Activated T-helper 1 cell treated with anti-CD3 and anti-CD28 coated beads, Interleukin-2, amount 50 U/mL, for 16 hours (primary cell): ENCODE measurements around the gene BDKRB2.
"Not testable (repeated sequence)": the region's sequence is repeated elsewhere in the genome, so short reads cannot be mapped to it uniquely, and the experiment has no call there.

Experiments
- DNase-seq, 2 donors: peaks; one replicate each; pipeline ENCODE4 v3.0.0-alpha.2; 2020; ENCODE audit warnings: low read depth in 1 of 2, low spot score in 1 of 2

BDKRB2 gene

GRCh38 chr14:96221841-96222240 is 17.2 kb downstream of the BDKRB2 start:
- DNase-seq: no peak

GRCh38 chr14:96224480-96225096 is 19.9 kb downstream of the BDKRB2 start:
- no peak for DNase-seq

DNA sequence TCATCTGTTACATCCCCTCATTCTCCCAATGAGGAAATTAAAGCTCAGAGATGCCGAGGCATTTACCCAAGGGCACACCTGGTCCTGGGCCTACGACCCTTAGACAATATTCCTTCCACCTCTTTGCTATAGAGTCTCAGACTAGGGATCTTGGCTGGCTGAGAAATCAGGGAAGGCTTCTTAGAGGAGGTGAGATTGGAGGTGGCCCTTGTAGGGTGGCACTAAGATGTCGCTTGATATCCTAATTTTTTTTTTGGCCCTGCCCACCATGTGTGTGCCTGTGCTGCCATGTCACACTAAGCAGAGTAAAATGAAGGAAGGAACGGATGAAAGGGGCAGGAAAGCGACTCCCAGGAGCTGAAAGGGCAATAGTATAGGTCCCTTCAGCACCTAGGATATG is 20.6 kb downstream of the BDKRB2 start:
- no peak for DNase-seq

DNA sequence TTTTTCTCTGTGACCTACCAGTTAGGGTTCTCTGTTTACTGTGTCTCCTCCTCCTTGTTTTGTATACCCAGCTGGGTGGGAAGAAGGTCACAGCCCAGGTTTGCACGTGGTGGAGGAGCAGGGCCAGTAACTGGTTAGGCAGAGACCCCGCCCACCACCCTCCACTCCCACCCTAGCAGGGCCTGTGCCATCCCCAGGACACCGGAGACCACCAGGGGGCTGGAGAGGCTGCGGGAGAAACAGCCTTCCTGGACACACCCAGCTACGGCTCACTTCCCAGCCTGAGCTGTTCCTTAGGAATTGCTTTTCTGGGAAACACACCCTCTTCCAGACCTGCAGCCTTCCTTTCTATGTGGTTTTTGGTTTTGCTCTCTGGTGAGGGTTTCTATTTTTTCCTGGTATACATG is 21.1 kb downstream of the BDKRB2 start:
- DNase-seq: no peak

GRCh38 chr14:96227428-96227827 is 22.8 kb downstream of the BDKRB2 start:
- no peak for DNase-seq

- DNase-seq: no peak
These were observed 24.7 kb downstream of the BDKRB2 start for GRCh38 chr14:96229315-96229714.

- no peak for DNase-seq
These were observed 26.4 kb downstream of the BDKRB2 start for GRCh38 chr14:96231056-96231455.

DNA sequence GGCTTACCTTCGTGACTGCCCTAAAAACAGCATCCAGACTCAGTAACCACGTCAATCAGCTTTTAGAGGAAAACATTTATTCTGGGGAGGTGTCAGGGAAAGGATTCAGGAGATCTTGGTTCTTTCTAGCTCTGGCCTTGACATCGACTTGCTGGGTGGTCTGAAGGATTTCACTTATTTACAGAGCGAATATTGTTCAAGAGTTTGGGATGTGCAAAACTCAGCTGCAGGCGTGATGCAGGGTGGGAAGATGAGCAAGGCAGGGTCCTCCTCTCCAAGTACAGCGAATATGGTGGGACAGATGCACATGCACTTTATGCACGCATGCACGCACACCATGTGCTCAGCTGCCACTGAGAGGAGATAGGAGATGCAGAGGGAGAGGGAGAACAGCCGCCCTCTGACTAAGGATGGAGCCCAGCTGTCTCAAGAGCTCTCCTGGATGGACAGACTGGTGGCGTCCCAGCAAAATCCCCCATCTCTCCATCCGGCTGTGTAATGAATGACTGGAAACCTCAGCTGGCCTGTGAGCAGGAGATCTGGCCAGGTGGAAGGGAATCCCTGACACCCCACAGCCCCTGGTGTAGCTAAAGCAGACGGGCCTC is 27.0 kb downstream of the BDKRB2 start:
- no peak for DNase-seq

DNA sequence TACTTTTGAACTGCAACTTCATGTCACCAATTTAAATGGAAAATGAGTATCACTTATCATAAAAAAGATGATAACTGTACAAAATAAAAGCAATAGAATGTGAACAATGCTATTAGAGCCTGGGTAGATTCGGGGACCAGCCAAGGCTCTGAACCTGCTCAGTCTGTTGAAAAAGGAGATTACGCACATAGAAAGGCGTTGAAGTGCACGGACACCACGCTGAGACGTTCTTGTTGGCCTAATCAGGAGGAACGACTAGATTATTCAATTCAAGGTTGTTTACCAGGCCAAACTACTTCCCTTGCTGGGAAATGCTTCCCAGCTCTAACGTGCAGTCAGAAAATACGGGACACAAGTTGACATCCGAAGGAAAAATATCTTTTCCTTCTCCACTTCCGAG is 27.9 kb downstream of the BDKRB2 start:
- no peak for DNase-seq

GRCh38 chr14:96233661-96234060 is 29.0 kb downstream of the BDKRB2 start:
- DNase-seq: no peak

- no peak for DNase-seq
These were observed 30.8 kb downstream of the BDKRB2 start for GRCh38 chr14:96235426-96235825.

DNA sequence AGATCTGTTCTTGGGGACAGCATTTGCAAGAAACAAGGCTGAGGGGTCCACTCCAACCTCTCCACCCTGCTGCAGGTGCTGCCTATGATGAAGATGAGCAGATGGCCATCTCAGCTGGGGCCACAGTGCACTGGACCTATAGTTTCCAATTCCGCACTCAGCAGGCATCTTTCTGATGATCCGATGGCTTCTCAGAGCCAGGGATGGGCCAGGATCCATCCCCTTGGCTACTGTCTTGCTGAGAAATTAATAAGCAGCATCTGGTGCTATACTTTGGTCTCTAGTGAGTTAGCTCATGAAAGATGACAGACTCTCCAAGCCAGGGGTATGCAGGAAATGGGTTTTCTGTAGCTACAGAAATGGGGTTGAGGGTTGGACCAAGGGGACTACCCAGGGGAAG is 33.0 kb downstream of the BDKRB2 start:
- no peak for DNase-seq

GRCh38 chr14:96238676-96239265 is 34.1 kb downstream of the BDKRB2 start:
- DNase-seq: no peak

DNA sequence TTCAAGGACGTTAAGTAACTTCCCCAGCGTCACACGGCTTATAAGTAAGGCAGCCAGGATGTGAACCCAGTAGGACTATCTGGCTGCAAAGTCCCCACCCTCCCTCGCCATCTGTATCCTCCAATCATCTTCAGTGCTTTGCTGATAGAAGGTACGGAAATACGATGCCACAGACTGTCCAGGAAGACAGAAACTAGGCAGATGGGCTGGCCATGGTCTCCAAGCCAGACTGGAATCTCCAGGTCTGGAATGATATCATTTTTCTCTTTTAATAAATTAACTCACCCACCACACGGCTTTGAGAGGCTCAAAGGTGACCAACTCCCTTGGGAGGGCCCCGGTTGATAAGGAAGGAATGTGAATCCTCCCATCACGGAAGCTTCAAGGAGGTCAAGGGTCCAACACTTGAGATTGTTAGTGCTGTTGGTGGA is 35.1 kb downstream of the BDKRB2 start:
- no peak for DNase-seq

GRCh38 chr14:96240641-96241040 is 36.0 kb downstream of the BDKRB2 start:
- DNase-seq: no peak

DNA sequence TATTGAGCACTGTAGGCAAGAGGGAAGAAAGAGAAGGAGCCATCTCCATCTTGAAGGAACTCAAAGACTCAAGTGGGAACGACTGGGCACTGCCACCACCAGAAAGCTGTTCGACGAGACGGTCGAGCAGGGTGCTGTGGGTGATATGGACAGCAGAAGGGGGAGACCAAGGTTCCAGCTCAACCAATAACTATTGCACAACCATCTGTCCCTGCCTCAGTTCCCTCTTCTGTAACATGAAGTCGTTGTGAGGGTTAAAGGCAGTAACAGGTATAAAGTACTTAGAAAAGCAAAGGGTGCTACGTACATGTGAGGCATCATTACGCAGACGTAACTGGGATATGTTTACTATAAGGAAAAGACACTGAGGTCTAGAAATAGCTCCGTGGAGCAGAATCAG is 37.5 kb downstream of the BDKRB2 start:
- DNase-seq: no peak

- DNase-seq: no peak
These were observed 39.1 kb downstream of the BDKRB2 start for GRCh38 chr14:96243785-96244184.

DNA sequence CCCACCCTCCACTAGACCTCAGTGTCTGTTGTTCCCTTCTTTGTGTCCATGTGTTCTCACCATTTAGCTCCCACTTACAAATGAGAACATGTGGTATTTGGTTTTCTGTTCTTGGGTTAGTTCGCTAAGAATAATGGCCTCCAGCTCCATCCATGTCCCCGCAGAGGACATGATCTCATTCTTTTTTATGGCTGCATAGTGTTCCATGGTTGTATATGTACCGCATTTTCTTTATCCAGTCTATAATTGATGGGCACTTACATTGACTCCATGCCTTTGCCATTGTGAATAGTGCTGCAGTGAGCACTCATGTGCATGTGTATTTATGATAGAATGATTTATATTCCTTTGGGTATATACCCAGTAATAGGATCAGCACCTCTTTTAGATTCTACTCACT is 40.4 kb downstream of the BDKRB2 start:
- not testable (repeated sequence) for DNase-seq

DNA sequence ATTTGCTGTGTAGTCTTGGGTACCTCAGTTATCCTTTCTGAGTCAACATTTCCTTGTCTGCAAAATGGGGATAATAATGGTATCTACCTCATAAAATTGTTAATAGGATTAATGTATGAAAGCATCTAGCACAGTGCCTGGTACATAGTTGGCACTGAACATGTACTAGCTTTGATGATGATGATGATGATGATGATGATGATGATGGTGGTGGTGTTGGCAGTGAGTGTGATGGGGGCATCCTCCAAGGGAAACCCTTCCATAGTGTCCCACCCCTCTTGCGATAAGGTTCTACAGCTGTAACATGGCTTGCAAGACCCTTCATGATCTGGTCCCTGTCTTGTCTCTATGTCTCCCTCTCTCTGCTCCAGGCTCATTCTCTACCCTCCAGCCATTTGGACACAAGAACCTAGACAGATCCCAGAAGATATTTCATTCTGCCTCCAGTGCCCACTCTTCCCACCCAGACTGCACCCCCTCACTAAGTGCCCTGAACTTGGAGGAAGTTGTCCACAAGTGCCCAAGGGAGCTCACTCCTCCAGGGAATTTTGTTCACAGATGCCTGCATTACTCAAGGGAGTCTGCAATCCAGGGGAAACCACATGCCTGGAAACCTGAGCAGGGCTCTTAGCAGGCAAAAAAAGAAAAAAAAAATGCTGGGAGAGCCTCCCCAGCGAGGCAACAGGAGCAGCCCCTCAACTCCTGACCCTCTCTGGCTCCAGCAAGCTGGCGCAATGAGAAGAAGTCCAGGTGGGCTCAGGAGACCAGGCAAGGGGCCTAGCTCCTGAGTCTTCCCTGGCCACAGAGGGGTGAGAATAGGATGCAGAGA is 41.3 kb downstream of the BDKRB2 start:
- DNase-seq: no peak

DNA sequence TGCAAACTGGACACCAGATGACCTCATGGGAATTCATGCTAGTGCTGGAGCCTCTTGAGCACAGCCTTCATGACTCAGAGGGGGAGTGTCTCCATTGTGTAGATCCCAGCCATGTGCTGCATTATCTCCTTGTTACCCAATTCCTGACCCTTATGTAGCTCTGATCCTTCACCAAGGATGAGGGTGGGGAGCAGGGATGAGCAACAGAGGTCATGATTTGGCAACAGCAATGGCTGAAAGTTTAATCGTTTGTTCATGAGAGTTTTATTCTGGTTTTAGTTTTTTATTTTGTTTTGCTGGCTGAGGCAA is 41.9 kb downstream of the BDKRB2 start:
- DNase-seq: no peak

GRCh38 chr14:96247031-96247430 is 42.4 kb downstream of the BDKRB2 start:
- no peak for DNase-seq

DNA sequence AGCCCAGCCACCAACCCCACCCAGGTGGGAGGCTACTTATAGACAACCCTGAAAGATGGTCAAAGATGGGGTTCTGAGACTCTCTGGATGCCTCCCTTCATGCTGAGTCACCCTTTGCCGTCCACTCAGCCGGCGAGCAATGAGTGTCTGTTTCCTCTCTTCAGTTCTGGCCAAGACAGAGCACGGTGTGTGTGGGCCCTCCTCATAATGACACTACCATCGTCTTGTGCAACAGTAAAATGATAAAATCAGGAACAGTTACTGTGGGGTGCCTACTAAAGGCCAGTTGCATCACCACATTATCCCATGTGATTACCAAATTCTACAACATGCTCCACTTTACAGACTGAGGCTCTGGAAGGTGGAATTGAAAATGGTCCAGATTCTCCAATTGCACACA is 44.4 kb downstream of the BDKRB2 start:
- DNase-seq: no peak
